ENCODE data around the gene CLMN.

Gene CLMN

DNA sequence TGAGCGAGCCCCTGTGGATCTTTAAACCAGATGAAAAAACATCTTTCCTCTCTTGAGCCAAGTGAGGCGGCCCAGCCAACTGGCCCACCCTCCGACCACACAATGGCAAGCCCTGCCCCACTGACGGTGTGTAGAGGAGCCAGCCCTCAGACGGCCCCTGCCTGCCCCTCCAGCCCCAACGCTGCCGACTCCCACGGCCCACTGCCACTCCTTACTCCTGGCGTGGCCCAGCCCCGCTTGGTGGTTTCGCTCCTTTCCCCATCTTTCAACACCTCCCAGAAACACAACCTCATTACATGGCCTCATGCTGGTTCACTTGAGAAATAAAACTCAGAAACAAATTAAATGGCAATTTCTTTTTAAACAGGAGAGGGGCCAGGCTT is 81.8 kb downstream of the CLMN start:
- ATAC-seq, result no peak
- DNase-seq, result no peak

GRCh38 chr14:95237121-95237957 is 82.4 kb downstream of the CLMN start:
- ATAC-seq (no peak), DNase-seq (no peak)

GRCh38 chr14:95236221-95236620 is 83.5 kb downstream of the CLMN start:
- ATAC-seq, result no peak
- DNase-seq, result no peak

DNA sequence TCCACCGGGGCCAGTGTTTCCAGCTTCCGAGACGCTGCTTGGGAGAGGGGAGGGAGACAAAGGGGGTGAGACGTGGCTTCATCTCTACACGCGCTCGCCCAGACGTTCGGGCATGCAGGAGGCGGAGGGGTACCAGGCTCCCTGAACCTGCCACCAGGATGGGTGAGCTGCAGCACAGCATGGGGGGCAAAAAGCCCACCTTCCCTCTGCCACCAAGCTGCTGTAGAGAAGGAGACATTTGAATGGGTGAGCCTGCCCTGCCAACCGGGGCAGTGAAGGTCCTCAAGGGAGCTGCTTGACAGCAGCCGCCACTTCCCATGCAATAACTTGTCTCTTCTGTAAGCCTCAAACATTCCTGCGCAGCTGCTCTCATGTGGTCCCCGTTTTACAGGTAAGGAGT is 83.9 kb downstream of the CLMN start:
- ATAC-seq (no peak), DNase-seq (no peak)

DNA sequence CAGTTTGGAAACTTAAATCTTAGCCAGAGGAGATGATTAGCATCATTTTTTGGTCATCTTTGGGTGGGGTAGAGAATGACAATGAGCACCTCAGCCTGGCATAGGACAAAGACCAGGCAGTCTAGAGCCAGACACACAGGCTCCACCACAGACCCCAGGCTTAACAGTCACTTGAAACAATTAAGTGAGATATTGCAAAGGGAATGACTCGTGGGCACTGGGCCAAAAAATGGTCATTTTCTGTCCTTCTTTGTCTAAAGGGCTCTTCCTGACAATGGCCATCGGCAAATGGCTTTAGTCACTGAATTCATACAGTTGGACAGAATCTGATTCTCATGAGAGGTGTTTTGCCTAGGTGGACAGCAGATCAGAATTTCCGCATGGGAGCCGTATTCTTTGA is 84.4 kb downstream of the CLMN start:
- DNase-seq, result no peak
- no peak for ATAC-seq

- no peak for ATAC-seq
- no peak for DNase-seq
Observed at GRCh38 chr14:95234426-95234825, 85.3 kb downstream of the CLMN start.

GRCh38 chr14:95233702-95234241 is 85.9 kb downstream of the CLMN start:
- DNase-seq, result no peak
- no peak for ATAC-seq

GRCh38 chr14:95232894-95233584 is 86.7 kb downstream of the CLMN start:
- no peak for ATAC-seq

DNA sequence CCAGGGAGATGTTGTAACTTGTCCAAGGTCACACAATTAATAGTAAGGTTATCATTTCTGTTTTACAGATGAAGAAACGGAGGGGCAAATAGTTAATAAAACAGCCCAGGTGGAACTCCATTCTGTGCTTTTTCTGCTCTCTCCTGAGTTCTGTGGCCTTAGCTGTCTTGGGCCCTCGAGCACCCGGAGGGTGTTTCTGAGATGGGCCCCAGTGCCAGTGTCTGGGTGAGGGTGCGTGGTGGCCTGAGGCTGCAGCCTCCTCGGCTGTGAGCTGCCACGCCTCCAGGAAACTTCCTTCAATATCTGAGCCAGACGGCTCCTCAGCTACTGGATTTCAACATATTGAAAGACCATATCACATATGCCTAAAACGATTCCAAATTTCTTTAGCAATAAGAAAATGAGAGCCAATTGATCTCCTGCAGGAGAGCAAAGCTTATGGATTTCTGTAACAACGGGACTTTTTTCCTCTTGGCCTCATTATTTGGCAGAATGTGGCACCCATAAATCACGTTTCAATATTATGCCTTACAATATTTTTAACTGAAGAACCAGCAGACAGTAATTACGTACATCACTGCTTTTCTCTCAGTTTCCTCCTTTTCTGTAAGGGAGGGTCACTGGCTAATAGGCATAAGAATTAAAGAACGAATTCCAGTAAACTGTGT is 87.6 kb downstream of the CLMN start:
- no peak for DNase-seq
- no peak for ATAC-seq

More at GRCh38 chr14:95232894-95233584, 86.7 kb downstream of the CLMN start:
- no peak for DNase-seq

GRCh38 chr14:95229749-95230148 is 90.0 kb downstream of the CLMN start:
- DNase-seq, result no peak
- ATAC-seq, result no peak

DNA sequence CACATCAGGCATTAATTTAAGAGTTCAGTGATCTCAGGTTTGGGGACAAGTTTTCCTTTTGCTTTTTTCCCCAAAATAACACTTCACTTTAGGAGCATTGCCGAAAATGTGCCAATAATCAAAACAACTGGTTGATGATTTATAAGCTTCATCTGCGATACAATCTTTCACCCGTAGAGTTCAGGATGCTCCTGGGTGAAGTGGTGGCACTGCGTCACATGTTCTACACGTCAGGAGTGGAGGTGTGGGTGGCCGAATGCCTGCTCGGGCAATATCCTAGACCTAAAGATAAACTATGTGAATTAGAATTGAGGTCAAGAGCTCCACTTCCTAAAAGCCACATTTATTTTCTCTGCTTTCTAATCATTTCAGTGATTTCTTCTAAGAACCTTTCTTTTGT is 91.5 kb downstream of the CLMN start:
- no peak for ATAC-seq
- DNase-seq, result no peak

GRCh38 chr14:95227279-95227860 is 92.3 kb downstream of the CLMN start:
- ATAC-seq (no peak), DNase-seq (no peak)

DNA sequence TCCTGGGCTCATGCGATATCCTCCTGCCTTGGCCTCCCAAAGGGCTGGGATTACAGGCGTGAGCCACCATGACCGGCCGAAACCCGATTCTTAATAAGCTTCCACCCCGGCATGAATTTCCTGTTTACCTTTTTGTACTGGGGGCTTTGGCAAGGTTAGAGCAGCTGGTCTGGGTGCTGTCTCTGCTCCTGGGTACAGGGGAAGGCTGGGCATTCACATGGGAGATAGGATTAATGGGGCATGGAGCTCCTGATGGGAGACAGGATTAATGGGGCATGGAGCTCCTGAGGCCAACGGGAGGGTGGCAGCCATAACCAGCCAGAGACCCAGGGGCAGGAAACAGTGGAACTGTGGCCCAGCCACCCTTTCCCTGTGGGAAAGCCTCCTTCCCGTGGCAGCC is 92.9 kb downstream of the CLMN start:
- DNase-seq, result no peak
- ATAC-seq, result no peak

GRCh38 chr14:95225251-95225887 is 94.3 kb downstream of the CLMN start:
- no peak for DNase-seq
- no peak for ATAC-seq

- no peak for DNase-seq
- no peak for ATAC-seq
Observed at GRCh38 chr14:95222870-95223398, 96.8 kb downstream of the CLMN start.

- no peak for DNase-seq
- no peak for ATAC-seq
Observed at GRCh38 chr14:95222151-95222631, 97.5 kb downstream of the CLMN start.

DNA sequence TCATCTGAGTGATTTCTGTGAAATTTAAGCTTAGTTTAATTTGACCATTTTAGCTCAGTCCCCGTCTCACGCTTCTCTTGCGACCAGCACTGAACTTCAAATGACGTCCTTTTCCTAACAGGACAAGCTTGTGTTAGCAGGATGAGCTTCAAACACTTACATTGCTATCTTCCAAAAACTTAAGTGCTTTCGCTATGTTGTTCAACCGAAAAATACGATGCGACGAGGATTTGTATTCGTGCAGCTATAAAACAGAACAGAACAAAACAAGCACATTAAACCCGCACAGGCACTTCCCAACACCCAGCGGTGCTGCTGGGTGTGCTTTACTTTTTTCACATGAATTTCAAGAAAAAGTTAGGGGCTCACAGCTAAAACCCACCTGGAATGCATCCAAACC is 98.2 kb downstream of the CLMN start:
- DNase-seq, result no peak
- ATAC-seq, result no peak

- ATAC-seq (no peak), DNase-seq (no peak)
Observed at GRCh38 chr14:95220663-95221231, 99.0 kb downstream of the CLMN start.

GRCh38 chr14:95218472-95219193 is 101.1 kb downstream of the CLMN start:
- ATAC-seq, result no peak
- no peak for DNase-seq

GRCh38 chr14:95218006-95218405 is 101.7 kb downstream of the CLMN start:
- no peak for ATAC-seq
- DNase-seq, result no peak

Measured in stimulated activated naive CD8-positive, alpha-beta T cell treated with anti-CD3 and anti-CD28 coated beads, Interleukin-15, Interleukin-2, amounts not matched to agents 100 U/mL and 50 U/mL, for 24 hours (primary cell).